SU-DHL-6 (cell line): Measurements from ENCODE around the gene SNU13.
"Not testable (repeated sequence)": the region's sequence is repeated elsewhere in the genome, so short reads cannot be mapped to it uniquely, and the experiment has no call there.

Experiments used
- H2AFZ ChIP-seq: fragments of 200-600 bp; sonication (generic); 2 replicates; pipeline ENCODE4 v1.6.1; 2014; ENCODE audit warnings: low read depth, mild to moderate bottlenecking, moderate library complexity, mixed read lengths, antibody characterized with exemption, low read length; ENCODE audit not compliant: severe bottlenecking
- H3F3A ChIP-seq: fragments of 200-600 bp; shearing (Covaris generic); 2 replicates; pipeline ENCODE4 v1.6.0; 2016; ENCODE audit warnings: antibody characterized with exemption, mild to moderate bottlenecking; ENCODE audit not compliant: insufficient read depth
- H3K27ac ChIP-seq: fragments of 200-600 bp; sonication (generic); 2 replicates; pipeline ENCODE4 v1.5.1; 2016; ENCODE audit warnings: low read depth, mild to moderate bottlenecking, low read length, moderate library complexity, mixed read lengths
- H3K27me3 ChIP-seq: fragments of 200-600 bp; sonication (generic), shearing (Covaris generic); 2 replicates; pipeline ENCODE4 v1.6.0; 2014; ENCODE audit warnings: mild to moderate bottlenecking, low read length
- H3K36me3 ChIP-seq: fragments of 200-600 bp; sonication (generic); 2 replicates; pipeline ENCODE4 v1.6.1; 2014; ENCODE audit warnings: mild to moderate bottlenecking, low read length, mixed read lengths
- H3K4me2 ChIP-seq: fragments of 300-600, 200-600 bp; shearing (Covaris generic), sonication (generic); 2 replicates; pipeline ENCODE4 v1.6.0; 2014; ENCODE audit warnings: low read length, low read depth, mild to moderate bottlenecking; ENCODE audit not compliant: poor library complexity, severe bottlenecking
- H3K4me3 ChIP-seq: fragments of 200-600 bp; sonication (generic); 2 replicates; pipeline ENCODE4 v1.5.1; 2014; ENCODE audit warnings: antibody characterized with exemption, low read length, mild to moderate bottlenecking, mixed read lengths; ENCODE audit not compliant: insufficient read depth, poor library complexity, severe bottlenecking
- H3K79me2 ChIP-seq: fragments of 200-600 bp; sonication (generic); 2 replicates; pipeline ENCODE4 v1.6.1; 2014; ENCODE audit warnings: mild to moderate bottlenecking, low read length, moderate library complexity; ENCODE audit not compliant: insufficient read depth
- H3K9ac ChIP-seq: fragments of 200-600 bp; sonication (generic); 2 replicates; pipeline ENCODE4 v1.7.0; 2014; ENCODE audit warnings: mild to moderate bottlenecking, low read length
- H3K9me2 ChIP-seq: fragments of 200-600 bp; sonication (generic); replicated peaks from 2 replicates; pipeline ENCODE4 v1.6.1; 2014; ENCODE audit warnings: low read length; ENCODE audit not compliant: insufficient read depth
- H3K9me3 ChIP-seq: fragments of 200-600 bp; sonication (generic); 2 replicates; pipeline ENCODE4 v1.6.1; 2014; ENCODE audit warnings: low read length, mixed read lengths; ENCODE audit not compliant: insufficient read depth
- H4K20me1 ChIP-seq: fragments of 200-600 bp; sonication (generic); 2 replicates; pipeline ENCODE4 v1.6.1; 2014; ENCODE audit warnings: low read depth, mild to moderate bottlenecking, antibody characterized with exemption, low read length, moderate library complexity, mixed read lengths
- CTCF ChIP-seq: fragments of 200-600 bp; sonication (generic); IDR thresholded peaks from one replicate; pipeline ENCODE4 v1.5.1; 2017; ENCODE audit warnings: antibody characterized with exemption, mild to moderate bottlenecking, low read length, moderate library complexity; ENCODE audit not compliant: insufficient read depth, poor library complexity, severe bottlenecking
- EZH2phosphoT487 ChIP-seq: fragments of 200-600 bp; sonication (generic), shearing (Covaris generic); conservative IDR thresholded peaks from 2 replicates; pipeline ENCODE4 v1.6.1; 2018; ENCODE audit warnings: mild to moderate bottlenecking, antibody characterized with exemption, low read length, moderate library complexity, mixed read lengths

SNU13 gene

DNA sequence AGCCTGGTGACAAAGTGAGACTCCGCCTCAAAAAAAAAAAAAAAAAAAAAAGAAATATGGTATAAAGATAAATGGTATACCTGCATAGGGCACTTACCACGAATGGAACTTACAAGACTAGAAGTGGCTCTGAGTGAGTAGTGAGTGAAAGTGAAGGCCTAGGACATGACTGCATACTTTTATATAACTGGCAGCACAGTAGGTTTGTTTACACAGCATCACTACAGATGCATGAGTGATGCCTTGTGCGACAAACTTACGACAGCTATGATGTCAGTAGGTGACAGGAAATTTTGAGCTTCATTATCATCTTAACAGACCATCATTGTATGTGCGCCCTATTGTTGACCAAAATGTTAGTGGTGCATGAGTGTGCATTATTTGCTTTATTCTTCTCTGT is 49.9 kb downstream of the SNU13 start:
- H3K4me2 ChIP-seq = no peak overlapping the region
- no peaks in the 10 kb centered on the region for H3F3A ChIP-seq
- peaks cover 23% of the 10 kb centered on the region for H3K79me2 ChIP-seq

DNA sequence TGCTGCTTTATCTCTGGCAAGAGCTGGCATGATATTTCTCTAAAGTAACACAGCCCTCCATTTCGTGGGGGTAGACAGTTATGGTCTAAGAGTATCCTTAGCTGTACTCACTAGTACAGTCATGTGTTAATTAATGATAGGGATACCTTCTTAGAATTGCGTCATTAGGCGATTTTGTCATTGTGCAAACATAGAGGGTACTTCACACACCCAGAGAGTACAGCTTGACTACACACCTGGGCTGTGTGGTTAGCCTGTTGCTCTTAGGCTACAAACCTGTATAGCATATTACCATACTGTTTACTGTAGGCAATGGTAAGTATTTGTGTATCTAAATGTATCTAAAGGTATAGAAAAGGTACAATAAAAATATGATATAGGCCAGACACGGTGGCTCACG is 50.5 kb downstream of the SNU13 start:
- H3F3A ChIP-seq = no peaks in the 10 kb centered on the region
- no peak overlapping the region for H3K4me2 ChIP-seq
- H3K27ac ChIP-seq = no peak overlapping the region
- H3K27me3 ChIP-seq = no peaks in the 10 kb centered on the region
- TF ChIP-seq EZH2phosphoT487 = no peak
- H3K9me2 ChIP-seq = no peaks in the 10 kb centered on the region
- H3K79me2 ChIP-seq = peaks cover 28% of the 10 kb centered on the region
- no peak overlapping the region for H3K9ac ChIP-seq
- H3K4me3 ChIP-seq = no peak overlapping the region
- peaks cover 5% of the 10 kb centered on the region; the same call in 1 of the 2 replicates for H4K20me1 ChIP-seq
- H2AFZ ChIP-seq = no peak overlapping the region
- peaks cover 54% of the 10 kb centered on the region for H3K36me3 ChIP-seq
- H3K9me3 ChIP-seq = no peaks in the 10 kb centered on the region

More for the DNA sequence above, 49.9 kb downstream of the SNU13 start:
- no peaks in the 10 kb centered on the region for H3K9me2 ChIP-seq
- peaks cover 5% of the 10 kb centered on the region; the same call in 1 of the 2 replicates for H4K20me1 ChIP-seq
- no peak overlapping the region for H3K27ac ChIP-seq
- H2AFZ ChIP-seq = no peak overlapping the region
- H3K4me3 ChIP-seq = no peak overlapping the region
- no peak for TF ChIP-seq EZH2phosphoT487
- TF ChIP-seq CTCF = no peak
- peaks cover 53% of the 10 kb centered on the region for H3K36me3 ChIP-seq
- no peaks in the 10 kb centered on the region for H3K9me3 ChIP-seq
- no peak overlapping the region for H3K9ac ChIP-seq
- H3K27me3 ChIP-seq = no peaks in the 10 kb centered on the region

GRCh38 chr22:41637623-41638022 is 51.0 kb downstream of the SNU13 start:
- H3K4me3 ChIP-seq, H3K27me3 ChIP-seq, H4K20me1 ChIP-seq, H3K9ac ChIP-seq, H3F3A ChIP-seq, H3K4me2 ChIP-seq, H2AFZ ChIP-seq, H3K27ac ChIP-seq, H3K9me2 ChIP-seq, H3K9me3 ChIP-seq: not testable (repeated sequence)
- Histone ChIP-seq H3K79me2 (peaks cover 30% of the 10 kb centered on the region), H3K36me3 (peaks cover 51% of the 10 kb centered on the region)

DNA sequence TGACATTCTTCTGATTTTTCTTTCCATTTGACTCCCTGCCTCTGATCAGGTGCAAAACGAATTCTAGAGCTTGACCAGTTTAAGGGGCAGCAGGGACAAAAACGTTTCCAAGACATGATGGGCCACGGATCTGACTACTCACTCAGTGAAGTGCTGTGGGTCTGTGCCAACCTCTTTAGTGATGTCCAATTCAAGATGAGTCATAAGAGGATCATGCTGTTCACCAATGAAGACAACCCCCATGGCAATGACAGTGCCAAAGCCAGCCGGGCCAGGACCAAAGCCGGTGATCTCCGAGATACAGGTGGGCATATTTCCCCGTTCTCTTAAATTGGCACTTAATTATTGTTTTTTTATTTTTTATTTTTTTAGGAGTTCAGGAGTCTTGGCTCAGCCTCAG is 52.2 kb downstream of the SNU13 start:
- Histone ChIP-seq H3K36me3 (peaks cover 42% of the 10 kb centered on the region), H3K9me2 (no peaks in the 10 kb centered on the region), H3K79me2 (peaks cover 20% of the 10 kb centered on the region), H4K20me1 (peaks cover 5% of the 10 kb centered on the region; the same call in 1 of the 2 replicates), H3F3A (no peaks in the 10 kb centered on the region), H3K9ac (no peak overlapping the region), H3K9me3 (no peaks in the 10 kb centered on the region), H2AFZ (no peak overlapping the region), H3K27me3 (no peaks in the 10 kb centered on the region), H3K4me2 (no peak overlapping the region), H3K4me3 (no peak overlapping the region), H3K27ac (no peak overlapping the region)
- TF ChIP-seq EZH2phosphoT487 (no peak), CTCF (no peak)

DNA sequence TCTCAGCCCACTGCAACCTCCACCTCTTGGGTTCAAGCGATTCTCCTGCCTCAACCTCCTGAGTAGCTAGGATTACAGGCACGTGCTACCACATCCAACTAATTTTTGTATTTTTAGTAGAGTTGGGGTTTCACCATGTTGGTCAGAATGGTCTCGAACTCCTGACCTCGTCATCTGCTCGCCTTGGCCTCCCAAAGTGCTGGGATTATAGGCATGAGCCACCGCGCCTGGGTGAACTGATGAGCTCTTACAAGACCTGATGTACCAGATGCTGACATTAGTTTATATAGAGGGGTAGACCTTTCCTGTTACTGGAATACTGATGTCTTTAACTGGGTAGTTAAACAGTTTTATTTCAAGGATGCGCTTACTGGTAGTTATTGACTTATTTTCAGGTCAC is 54.1 kb downstream of the SNU13 start:
- H3K27ac ChIP-seq, H3F3A ChIP-seq, H3K9ac ChIP-seq, H3K9me2 ChIP-seq, H3K27me3 ChIP-seq, H4K20me1 ChIP-seq, H3K4me2 ChIP-seq, H3K4me3 ChIP-seq, H2AFZ ChIP-seq, H3K9me3 ChIP-seq: not testable (repeated sequence)
- Histone ChIP-seq H3K36me3 (peaks cover 37% of the 10 kb centered on the region), H3K79me2 (peaks cover 13% of the 10 kb centered on the region)

- not testable (repeated sequence) for H3K9me3 ChIP-seq, H3K4me2 ChIP-seq, H4K20me1 ChIP-seq, H3K27me3 ChIP-seq, H2AFZ ChIP-seq, H3K9me2 ChIP-seq, H3K27ac ChIP-seq, H3K9ac ChIP-seq, H3F3A ChIP-seq, H3K4me3 ChIP-seq
- Histone ChIP-seq H3K36me3 (peaks cover 36% of the 10 kb centered on the region), H3K79me2 (peaks cover 35% of the 10 kb centered on the region)
These were observed 57.1 kb downstream of the SNU13 start for GRCh38 chr22:41631615-41632014.
